ENCODE data around the gene TEAD1. TPM values are rescaled to one million over a fixed set of nuclear protein-coding genes. Genes with fewer than 3 reads are reported as not detected.

Gene TEAD1
- total RNA-seq, result 61.5 and 101 TPM in 2 replicates

DNA sequence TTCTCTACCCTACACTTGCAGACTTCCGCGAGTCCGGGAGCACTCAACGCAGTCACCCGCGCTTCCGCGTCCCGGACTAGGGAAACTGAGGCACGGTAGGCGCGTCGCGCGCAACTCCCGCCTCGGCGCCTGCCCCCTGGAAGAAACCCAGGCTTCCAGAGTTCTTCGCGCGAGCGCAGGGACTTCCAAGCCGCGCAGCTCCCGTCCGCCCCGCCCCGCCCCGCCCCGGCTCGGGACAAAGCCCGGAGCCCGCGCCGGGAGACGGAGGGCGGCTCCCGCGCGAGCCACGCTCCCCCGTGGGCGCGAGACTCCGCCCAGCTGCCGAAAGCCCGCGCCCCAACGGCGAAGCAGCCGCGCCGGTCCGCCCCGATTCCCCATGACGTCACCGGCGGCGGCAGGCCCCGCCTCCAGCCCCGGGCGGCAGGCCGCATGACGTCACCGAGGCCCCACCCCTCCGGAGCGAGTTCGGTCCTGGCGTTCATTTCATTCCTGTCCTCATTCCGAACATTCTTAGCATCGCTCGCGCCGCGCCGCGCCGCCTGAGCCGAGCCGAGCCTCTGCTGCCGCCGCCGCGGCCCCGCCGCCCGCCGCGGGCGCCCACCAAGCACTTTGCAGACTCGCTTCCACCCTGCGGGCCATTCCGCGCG is at the start of gene TEAD1:
TSS of gene TEAD1 (plus strand) at position 498 of the 647 bp plus-strand sequence.

